HepG2 (cell line): ENCODE measurements around the gene PLPPR3. TPM values are rescaled to one million over a fixed set of nuclear protein-coding genes. Genes with fewer than 3 reads are reported as not detected.
A peak's percentile ranks its signal among the peaks of the same experiment; 100 is the strongest.

ENCODE experiments used
- ARHGAP35 ChIP-seq: sonication (generic); formaldehyde crosslinking; IDR thresholded peaks from 2 replicates; pipeline ENCODE4 v1.9.0; 2022; ENCODE audit warnings: mild to moderate bottlenecking, inconsistent platforms, moderate library complexity, missing genetic modification reagents, borderline replicate concordance
- ARNT ChIP-seq: fragments of 450-650 bp; IDR thresholded peaks from 2 replicates; pipeline ENCODE4 v1.6.1; 2017
- CEBPG ChIP-seq: IDR thresholded peaks from 2 replicates; pipeline ENCODE4 v1.6.1; 2016
- EHMT2 ChIP-seq: fragments of 200-600 bp; sonication (generic); IDR thresholded peaks from 2 replicates; pipeline ENCODE4 v1.7.0; 2017; ENCODE audit warnings: antibody characterized with exemption, low read depth, low read length, borderline replicate concordance
- ETV5 ChIP-seq: IDR thresholded peaks from 2 replicates; pipeline ENCODE4 v1.6.1; 2018; ENCODE audit warnings: missing biosample characterization, missing genetic modification reagents, inconsistent platforms, borderline replicate concordance
- GLI4 ChIP-seq: sonication (generic); formaldehyde crosslinking; IDR thresholded peaks from 2 replicates; pipeline ENCODE4 v1.5.1; 2020; ENCODE audit warnings: missing genetic modification reagents, mild to moderate bottlenecking, moderate library complexity, borderline replicate concordance
- IKZF1 ChIP-seq: fragments of 450-650 bp; IDR thresholded peaks from 2 replicates; pipeline ENCODE4 v1.7.1; 2016
- KDM4B ChIP-seq: sonication (generic); formaldehyde crosslinking; IDR thresholded peaks from 2 replicates; pipeline ENCODE4 v1.4.0; 2020; ENCODE audit warnings: missing genetic modification reagents
- KLF12 ChIP-seq: sonication (generic); formaldehyde crosslinking; IDR thresholded peaks from 2 replicates; pipeline ENCODE4 v1.4.0; 2020; ENCODE audit warnings: missing genetic modification reagents, borderline replicate concordance
- MBNL3 ChIP-seq: fragments of 250-450 bp; sonication (Bioruptor Pico); conservative IDR thresholded peaks from 2 replicates; pipeline ENCODE4 v1.8.0; 2022; ENCODE audit warnings: mild to moderate bottlenecking, inconsistent platforms
- NFYC ChIP-seq: IDR thresholded peaks from 2 replicates; pipeline ENCODE4 v1.6.1; 2016; ENCODE audit warnings: missing genetic modification reagents, missing compliant biosample characterization
- NR2F6 ChIP-seq, 2 experiments: IDR thresholded peaks; 2 replicates each; pipeline ENCODE4 v1.6.1; 2016; ENCODE audit warnings: antibody characterized with exemption in 1 of 2, mild to moderate bottlenecking in 1 of 2
- REPIN1 ChIP-seq: sonication (generic); formaldehyde crosslinking; IDR thresholded peaks from 2 replicates; pipeline ENCODE4 v1.8.0; 2022; ENCODE audit warnings: missing genetic modification reagents, low read depth, mild to moderate bottlenecking, borderline replicate concordance
- TCF7 ChIP-seq: sonication (generic); IDR thresholded peaks from 2 replicates; pipeline ENCODE4 v1.6.1; 2016; ENCODE audit warnings: antibody characterized with exemption, low read depth
- ZC3H13 ChIP-seq: sonication (generic); formaldehyde crosslinking; IDR thresholded peaks from 2 replicates; pipeline ENCODE4 v1.8.1; 2023; ENCODE audit warnings: mild to moderate bottlenecking, missing genetic modification reagents, moderate library complexity
- ZNF101 ChIP-seq: sonication (generic); formaldehyde crosslinking; IDR thresholded peaks from 2 replicates; pipeline ENCODE4 v1.4.0; 2020; ENCODE audit warnings: mild to moderate bottlenecking, low read depth, missing genetic modification reagents, borderline replicate concordance
- ZNF124 ChIP-seq: sonication (generic); formaldehyde crosslinking; IDR thresholded peaks from 2 replicates; pipeline ENCODE4 v1.4.0; 2020; ENCODE audit warnings: missing genetic modification reagents
- ZNF335 ChIP-seq: sonication (generic); formaldehyde crosslinking; IDR thresholded peaks from 2 replicates; pipeline ENCODE4 v1.4.0; 2020; ENCODE audit warnings: missing genetic modification reagents
- ZNF460 ChIP-seq: sonication (generic); formaldehyde crosslinking; IDR thresholded peaks from 2 replicates; pipeline ENCODE4 v1.5.1; 2020; ENCODE audit warnings: missing genetic modification reagents, mild to moderate bottlenecking, borderline replicate concordance
- ZNF577 ChIP-seq: sonication (generic); formaldehyde crosslinking; IDR thresholded peaks from 2 replicates; pipeline ENCODE4 v1.4.0; 2020; ENCODE audit warnings: mild to moderate bottlenecking, low read depth, missing genetic modification reagents, borderline replicate concordance
- ZNF737 ChIP-seq: sonication (generic); formaldehyde crosslinking; IDR thresholded peaks from 2 replicates; pipeline ENCODE4 v1.5.0; 2020; ENCODE audit warnings: missing genetic modification reagents, mild to moderate bottlenecking, borderline replicate concordance
- ZNF777 ChIP-seq: sonication (generic); formaldehyde crosslinking; IDR thresholded peaks from 2 replicates; pipeline ENCODE4 v1.4.0; 2020; ENCODE audit warnings: missing genetic modification reagents
- ZSCAN22 ChIP-seq: sonication (generic); formaldehyde crosslinking; IDR thresholded peaks from 2 replicates; pipeline ENCODE4 v1.4.0; 2020; ENCODE audit warnings: mild to moderate bottlenecking, missing genetic modification reagents
- polyA plus RNA-seq, 8 experiments: library from polyadenylated mRNA; depleted of rRNA in 3 of 8; stranded (reverse) in 7 of 8; unstranded in 1 of 8; fragments of >200 nt; fragmentation: Illumina TruSeq in 4 of 8; extraction: Trizol in 4 of 8; gene quantifications; 2 replicates each; pipeline versions ENCODE4 v1.2.1 to v1.2.3, GENCODE V29; 2011 to 2016; ENCODE audit warnings: low read depth in 4 of 8, missing spikeins in 1 of 8, mixed read lengths in 1 of 8; ENCODE audit not compliant: insufficient read depth in 1 of 8
- total RNA-seq, 5 experiments: library from RNA; depleted of rRNA; stranded (reverse); fragments of >200 nt; fragmentation: Illumina TruSeq; extraction: Trizol; gene quantifications; 2 replicates each; pipeline ENCODE4 v1.2.3, GENCODE V29; 2016; ENCODE audit warnings: low read depth in 1 of 5
- TF ChIP-seq, protein P1 (sequence below): IDR thresholded peaks from 2 replicates; pipeline ENCODE4 v1.6.1; 2016; ENCODE audit warnings: missing genetic modification reagents, missing compliant biosample characterization
- TF ChIP-seq, protein P2 (sequence below): IDR thresholded peaks from 2 replicates; pipeline ENCODE4 v1.4.0; 2020; ENCODE audit warnings: mild to moderate bottlenecking, missing genetic modification reagents
- TF ChIP-seq, protein P3 (sequence below), 2 experiments: fragments of 450-650 bp in 1 of 2; sonication (generic) in 1 of 2; formaldehyde crosslinking; IDR thresholded peaks; 2 replicates each; pipeline versions ENCODE4 v1.5.0 to v1.8.0; 2020 to 2022; ENCODE audit warnings: mild to moderate bottlenecking in 1 of 2, missing genetic modification reagents in 1 of 2
- TF ChIP-seq, protein P4 (sequence below): sonication (generic); formaldehyde crosslinking; IDR thresholded peaks from 2 replicates; pipeline ENCODE4 v1.8.1; 2023; ENCODE audit warnings: mild to moderate bottlenecking, missing genetic modification reagents, borderline replicate concordance

Gene PLPPR3
- total and polyA plus RNA-seq, 2 of the 13 experiments (the other 11 are each of a cell fraction or from before 2014, with no cell fraction given) = 0.07 to 0.16 TPM

DNA sequence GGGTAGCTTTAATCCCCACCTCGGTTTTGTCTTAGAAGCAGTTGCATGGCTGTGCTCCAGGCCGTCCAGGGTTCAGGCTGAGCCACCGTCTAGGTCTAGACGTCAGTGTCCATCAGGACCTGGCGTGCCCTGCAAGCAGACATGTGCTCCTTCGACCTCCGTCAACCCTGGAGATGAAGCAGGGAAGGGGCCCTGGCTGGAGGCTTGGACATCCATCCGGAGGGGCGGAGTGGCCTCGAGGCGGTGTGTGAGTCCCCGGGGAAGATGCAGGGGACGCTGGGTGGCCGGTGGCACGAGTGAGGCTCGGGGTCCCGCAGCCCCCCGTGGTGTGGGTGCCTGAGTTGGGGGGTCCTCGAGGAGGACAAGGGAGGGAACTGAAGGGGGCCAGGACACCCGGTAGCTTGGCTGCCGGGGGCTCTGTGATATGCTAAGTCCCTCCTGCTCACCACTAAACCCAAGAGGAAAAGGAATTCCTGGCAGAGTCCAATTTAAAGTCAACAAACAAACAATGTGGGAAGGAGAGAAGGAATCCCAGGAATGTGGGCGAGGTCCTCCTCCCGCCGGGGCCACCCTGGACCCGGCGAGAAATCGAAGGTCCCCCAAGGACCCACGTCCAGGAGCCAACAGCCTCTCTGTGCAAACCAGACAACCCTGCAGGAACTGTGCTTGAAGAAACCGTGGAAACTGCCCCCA, 39.4 kb downstream of the PLPPR3 start (continued):
- TF ChIP-seq, protein P1, sequence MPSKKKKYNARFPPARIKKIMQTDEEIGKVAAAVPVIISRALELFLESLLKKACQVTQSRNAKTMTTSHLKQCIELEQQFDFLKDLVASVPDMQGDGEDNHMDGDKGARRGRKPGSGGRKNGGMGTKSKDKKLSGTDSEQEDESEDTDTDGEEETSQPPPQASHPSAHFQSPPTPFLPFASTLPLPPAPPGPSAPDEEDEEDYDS (CRISPR knock-in tag) = peak; percentile 40; the same call in 1 of the 2 replicates
- no peak for TF ChIP-seq REPIN1 (CRISPR knock-in tag)
- TF ChIP-seq ZNF101 (CRISPR knock-in tag) = no peak
- TF ChIP-seq EHMT2 = no peak
- TF ChIP-seq ZC3H13 (CRISPR knock-in tag) = no peak
- TF ChIP-seq NR2F6 (IDR thresholded peaks at IDR 0.05) = no peak
- TF ChIP-seq NR2F6 (CRISPR knock-in tag; IDR thresholded peaks at IDR 0.05) = peak; percentile 48
- TF ChIP-seq, protein P2, sequence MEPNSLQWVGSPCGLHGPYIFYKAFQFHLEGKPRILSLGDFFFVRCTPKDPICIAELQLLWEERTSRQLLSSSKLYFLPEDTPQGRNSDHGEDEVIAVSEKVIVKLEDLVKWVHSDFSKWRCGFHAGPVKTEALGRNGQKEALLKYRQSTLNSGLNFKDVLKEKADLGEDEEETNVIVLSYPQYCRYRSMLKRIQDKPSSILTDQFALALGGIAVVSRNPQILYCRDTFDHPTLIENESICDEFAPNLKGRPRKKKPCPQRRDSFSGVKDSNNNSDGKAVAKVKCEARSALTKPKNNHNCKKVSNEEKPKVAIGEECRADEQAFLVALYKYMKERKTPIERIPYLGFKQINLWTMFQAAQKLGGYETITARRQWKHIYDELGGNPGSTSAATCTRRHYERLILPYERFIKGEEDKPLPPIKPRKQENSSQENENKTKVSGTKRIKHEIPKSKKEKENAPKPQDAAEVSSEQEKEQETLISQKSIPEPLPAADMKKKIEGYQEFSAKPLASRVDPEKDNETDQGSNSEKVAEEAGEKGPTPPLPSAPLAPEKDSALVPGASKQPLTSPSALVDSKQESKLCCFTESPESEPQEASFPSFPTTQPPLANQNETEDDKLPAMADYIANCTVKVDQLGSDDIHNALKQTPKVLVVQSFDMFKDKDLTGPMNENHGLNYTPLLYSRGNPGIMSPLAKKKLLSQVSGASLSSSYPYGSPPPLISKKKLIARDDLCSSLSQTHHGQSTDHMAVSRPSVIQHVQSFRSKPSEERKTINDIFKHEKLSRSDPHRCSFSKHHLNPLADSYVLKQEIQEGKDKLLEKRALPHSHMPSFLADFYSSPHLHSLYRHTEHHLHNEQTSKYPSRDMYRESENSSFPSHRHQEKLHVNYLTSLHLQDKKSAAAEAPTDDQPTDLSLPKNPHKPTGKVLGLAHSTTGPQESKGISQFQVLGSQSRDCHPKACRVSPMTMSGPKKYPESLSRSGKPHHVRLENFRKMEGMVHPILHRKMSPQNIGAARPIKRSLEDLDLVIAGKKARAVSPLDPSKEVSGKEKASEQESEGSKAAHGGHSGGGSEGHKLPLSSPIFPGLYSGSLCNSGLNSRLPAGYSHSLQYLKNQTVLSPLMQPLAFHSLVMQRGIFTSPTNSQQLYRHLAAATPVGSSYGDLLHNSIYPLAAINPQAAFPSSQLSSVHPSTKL (CRISPR knock-in tag) = peak; percentile 66
- TF ChIP-seq GLI4 (CRISPR knock-in tag) = peak; percentile 64; the same call in 1 of the 2 replicates
- TF ChIP-seq ARNT = no peak
- TF ChIP-seq NFYC (CRISPR knock-in tag) = no peak
- TF ChIP-seq CEBPG (CRISPR knock-in tag) = no peak
- TF ChIP-seq, protein P3, sequence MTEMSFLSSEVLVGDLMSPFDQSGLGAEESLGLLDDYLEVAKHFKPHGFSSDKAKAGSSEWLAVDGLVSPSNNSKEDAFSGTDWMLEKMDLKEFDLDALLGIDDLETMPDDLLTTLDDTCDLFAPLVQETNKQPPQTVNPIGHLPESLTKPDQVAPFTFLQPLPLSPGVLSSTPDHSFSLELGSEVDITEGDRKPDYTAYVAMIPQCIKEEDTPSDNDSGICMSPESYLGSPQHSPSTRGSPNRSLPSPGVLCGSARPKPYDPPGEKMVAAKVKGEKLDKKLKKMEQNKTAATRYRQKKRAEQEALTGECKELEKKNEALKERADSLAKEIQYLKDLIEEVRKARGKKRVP (CRISPR knock-in tag; IDR thresholded peaks at IDR 0.05) = no peak
- peak; percentile 95 for TF ChIP-seq ZNF777 (CRISPR knock-in tag)
- TF ChIP-seq ZNF335 (CRISPR knock-in tag) = no peak
- TF ChIP-seq ZNF460 = no peak
- TF ChIP-seq TCF7 = no peak; the same call in 1 of the 2 replicates
- TF ChIP-seq KDM4B (CRISPR knock-in tag) = 0 out of 2 replicates have a peak, but pooled peaks have one; percentile 35
- TF ChIP-seq ZSCAN22 (CRISPR knock-in tag) = no peak
- TF ChIP-seq ARHGAP35 (CRISPR knock-in tag) = 0 out of 2 replicates have a peak, but pooled peaks have one; percentile 41
- TF ChIP-seq ETV5 (CRISPR knock-in tag) = peak; percentile 52; the same call in 1 of the 2 replicates
- no peak for TF ChIP-seq IKZF1
- no peak; the same call in 1 of the 2 replicates for TF ChIP-seq KLF12 (CRISPR knock-in tag)
- TF ChIP-seq MBNL3 = no peak
- TF ChIP-seq ZNF737 (CRISPR knock-in tag) = no peak
- no peak for TF ChIP-seq ZNF577
- no peak for TF ChIP-seq ZNF124 (CRISPR knock-in tag)
- TF ChIP-seq, protein P4, sequence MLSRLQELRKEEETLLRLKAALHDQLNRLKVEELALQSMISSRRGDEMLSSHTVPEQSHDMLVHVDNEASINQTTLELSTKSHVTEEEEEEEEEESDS (CRISPR knock-in tag) = no peak
